Gastrocnemius medialis (tissue), 4 donors: ENCODE measurements around the gene TUBA8. TPM values are rescaled to one million over a fixed set of nuclear protein-coding genes. Genes with fewer than 3 reads are reported as not detected.

Experiments used
- ATAC-seq, 2 donors: fragments of 150-250 bp; one replicate each; pipeline ENCODE4 v1.9.1; 2016
- DNase-seq, 2 donors: peaks; one replicate each; pipeline ENCODE4 v3.0.0-alpha.2; 2019
- H3K27ac ChIP-seq, 4 donors: fragments of 200-600 bp; sonication (generic); 1 replicate in 1 of 4; 2 replicates in 3 of 4; pipeline ENCODE4 v1.5.1; 2016 to 2018; ENCODE audit warnings: mild to moderate bottlenecking in 2 of 4, moderate library complexity in 1 of 4
- H3K27me3 ChIP-seq, 3 donors: fragments of 200-600 bp; sonication (generic) in 2 of 3; 1 replicate in 1 of 3; 2 replicates in 2 of 3; pipeline versions ENCODE4 v1.5.1 to v1.6.0; 2016 to 2019; ENCODE audit warnings: mild to moderate bottlenecking in 1 of 3, moderate library complexity in 1 of 3
- H3K36me3 ChIP-seq, 2 donors: fragments of 200-600 bp; sonication (generic) in 1 of 2; one replicate each; pipeline ENCODE4 v1.5.1; 2017 to 2018
- H3K4me1 ChIP-seq, 2 donors: fragments of 200-600 bp; sonication (generic) in 1 of 2; one replicate each; pipeline ENCODE4 v1.5.1; 2016 to 2017; ENCODE audit warnings: mild to moderate bottlenecking in 2 of 2
- H3K4me3 ChIP-seq, 4 donors: fragments of 200-600 bp; sonication (generic) in 3 of 4; 1 replicate in 1 of 4; 2 replicates in 3 of 4; pipeline ENCODE4 v1.5.1; 2016 to 2019; ENCODE audit warnings: mild to moderate bottlenecking in 2 of 4
- H3K9me3 ChIP-seq, 3 donors: fragments of 200-600 bp; sonication (generic) in 2 of 3; 1 replicate in 1 of 3; 2 replicates in 2 of 3; pipeline ENCODE4 v1.5.1; 2016 to 2019
- POLR2A ChIP-seq, 2 donors: fragments of 450-650 bp; IDR thresholded peaks; one replicate each; pipeline ENCODE4 v1.6.1; 2017; ENCODE audit warnings: antibody characterized with exemption in 2 of 2, mild to moderate bottlenecking in 2 of 2, moderate library complexity in 2 of 2
- in situ Hi-C, 4 donors: fragments of 200-750 bp; cut with MboI; loops; one replicate each; pipeline versions ENCODE4 v1.15.0 to v1.8.0; 2017; ENCODE audit warnings: low sequenced_read_pairs in 4 of 4
- intact Hi-C: fragments of 100-400 bp; cut with DNase I; formaldehyde crosslinking; loops from one replicate; pipeline ENCODE4 v1.15.1; 2023; ENCODE audit warnings: low total_unique reads
- total RNA-seq, 4 donors: library from RNA; depleted of rRNA; stranded (reverse); fragments of >200 nt; gene quantifications; one replicate each; pipeline versions ENCODE4 v1.1.0 to v1.2.3, GENCODE V29; 2016
- TF ChIP-seq, protein P1 (sequence below), 5 experiments: fragments of 450-650 bp in 3 of 5; fragments of 200-600 bp in 2 of 5; sonication (generic) in 2 of 5; IDR thresholded peaks in 4 of 5; conservative IDR thresholded peaks in 1 of 5; 1 replicate in 4 of 5; 2 replicates in 1 of 5; pipeline ENCODE4 v1.5.1; 2016 to 2019; ENCODE audit warnings: antibody characterized with exemption in 5 of 5, mild to moderate bottlenecking in 3 of 5, moderate library complexity in 3 of 5

The TUBA8 gene
- total RNA-seq, 4 donors from 2014 or later: 57.8 to 114 (median 77.7) TPM

DNA sequence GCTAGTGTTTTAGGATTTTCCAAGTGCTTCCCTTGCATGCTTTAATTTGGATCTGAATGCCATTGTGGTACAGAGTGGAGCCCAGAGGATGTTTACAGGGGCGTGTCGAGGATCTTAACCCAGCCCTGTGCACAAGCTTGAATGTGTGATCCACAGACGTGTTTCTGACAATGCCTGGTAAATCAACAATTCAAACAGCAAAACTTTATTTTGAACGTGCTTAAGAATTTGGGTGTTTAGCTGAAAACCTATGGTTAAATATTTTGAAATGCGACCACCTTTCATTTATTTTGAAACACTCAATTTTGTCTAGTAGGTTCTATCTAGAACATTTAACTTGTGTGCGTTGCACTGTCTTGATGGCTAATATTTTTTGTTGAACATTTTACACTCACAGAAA lies 1.8 kb downstream of the TUBA8 start:
- no peaks in the 10 kb centered on the region for H3K9me3 ChIP-seq
- DNase-seq: no peak
- peaks cover 64 to 71% of the 10 kb centered on the region in 2 donors for H3K4me1 ChIP-seq
- no peaks in the 10 kb centered on the region for H3K27me3 ChIP-seq
- TF ChIP-seq POLR2A (IDR thresholded peaks at IDR 0.05): no peak
- TF ChIP-seq, protein P1, sequence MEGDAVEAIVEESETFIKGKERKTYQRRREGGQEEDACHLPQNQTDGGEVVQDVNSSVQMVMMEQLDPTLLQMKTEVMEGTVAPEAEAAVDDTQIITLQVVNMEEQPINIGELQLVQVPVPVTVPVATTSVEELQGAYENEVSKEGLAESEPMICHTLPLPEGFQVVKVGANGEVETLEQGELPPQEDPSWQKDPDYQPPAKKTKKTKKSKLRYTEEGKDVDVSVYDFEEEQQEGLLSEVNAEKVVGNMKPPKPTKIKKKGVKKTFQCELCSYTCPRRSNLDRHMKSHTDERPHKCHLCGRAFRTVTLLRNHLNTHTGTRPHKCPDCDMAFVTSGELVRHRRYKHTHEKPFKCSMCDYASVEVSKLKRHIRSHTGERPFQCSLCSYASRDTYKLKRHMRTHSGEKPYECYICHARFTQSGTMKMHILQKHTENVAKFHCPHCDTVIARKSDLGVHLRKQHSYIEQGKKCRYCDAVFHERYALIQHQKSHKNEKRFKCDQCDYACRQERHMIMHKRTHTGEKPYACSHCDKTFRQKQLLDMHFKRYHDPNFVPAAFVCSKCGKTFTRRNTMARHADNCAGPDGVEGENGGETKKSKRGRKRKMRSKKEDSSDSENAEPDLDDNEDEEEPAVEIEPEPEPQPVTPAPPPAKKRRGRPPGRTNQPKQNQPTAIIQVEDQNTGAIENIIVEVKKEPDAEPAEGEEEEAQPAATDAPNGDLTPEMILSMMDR (IDR thresholded peaks at IDR 0.05 in 4 of 5, conservative IDR thresholded peaks at IDR 0.05 in 1 of 5): no peak
- peak overlapping the region in 1 of 4 donors; percentile 71 for H3K4me3 ChIP-seq
- H3K27ac ChIP-seq: peak overlapping the region; percentile 87 to 97 (median 94)
- in situ Hi-C loops: no loop called here
- H3K36me3 ChIP-seq: no peaks in the 10 kb centered on the region
- ATAC-seq: no peak
- intact Hi-C loops: loop anchor here (10.0 kb wide), 2 partner anchors 738 to 1172 kb away; no protein-coding TSS in a partner anchor

DNA sequence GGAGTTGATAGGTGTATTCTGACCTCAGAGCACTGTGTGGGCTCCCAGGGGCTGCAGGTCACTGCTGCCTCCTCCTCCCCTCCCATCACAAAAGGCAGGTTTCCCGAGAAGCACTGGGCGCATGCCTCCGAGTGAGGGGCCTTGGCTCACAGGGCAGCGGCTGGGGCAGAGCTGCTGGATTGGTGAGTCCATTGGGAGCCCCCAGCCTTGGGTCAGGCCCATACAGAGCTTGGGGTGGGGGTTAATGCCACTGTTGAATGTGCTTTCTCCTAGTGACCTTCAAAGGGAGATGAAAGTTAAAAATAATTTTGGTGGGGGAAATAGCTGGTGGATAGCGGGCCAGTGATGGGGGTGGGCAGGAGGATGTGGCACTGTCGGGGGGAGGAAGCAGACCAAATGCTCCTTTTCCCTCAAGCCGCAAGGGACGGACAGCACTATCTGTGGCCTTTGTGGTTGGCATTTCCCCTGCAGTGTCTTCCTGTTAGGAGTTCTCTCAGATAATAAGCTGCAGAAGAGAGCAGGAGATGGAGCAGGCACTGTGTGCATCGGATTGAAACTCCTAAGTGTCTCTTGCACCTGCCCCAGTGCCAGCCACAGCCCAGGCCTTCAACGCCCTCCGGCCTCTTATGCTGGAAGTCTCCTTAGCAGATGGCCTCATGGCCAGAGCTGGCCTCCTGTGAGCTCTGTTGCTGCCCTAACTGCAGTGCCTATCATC lies 3.2 kb downstream of the TUBA8 start:
- DNase-seq (peak in 1 of 2 donors; percentile 35), ATAC-seq (no peak)
- intact Hi-C loops: loop anchor here (10.0 kb wide), 2 partner anchors 739 to 1171 kb away; no protein-coding TSS in a partner anchor
- in situ Hi-C loops: no loop called here
- Histone ChIP-seq H3K4me3 (peak overlapping the region in 1 of 4 donors; percentile 5), H3K36me3 (no peaks in the 10 kb centered on the region), H3K27me3 (no peaks in the 10 kb centered on the region), H3K4me1 (peaks cover 77 to 85% of the 10 kb centered on the region in 2 donors), H3K9me3 (no peaks in the 10 kb centered on the region), H3K27ac (peak overlapping the region; percentile 87 to 97 (median 94))
- TF ChIP-seq POLR2A (IDR thresholded peaks at IDR 0.05): no peak
- TF ChIP-seq, protein P1 (IDR thresholded peaks at IDR 0.05 in 4 of 5, conservative IDR thresholded peaks at IDR 0.05 in 1 of 5): no peak

DNA sequence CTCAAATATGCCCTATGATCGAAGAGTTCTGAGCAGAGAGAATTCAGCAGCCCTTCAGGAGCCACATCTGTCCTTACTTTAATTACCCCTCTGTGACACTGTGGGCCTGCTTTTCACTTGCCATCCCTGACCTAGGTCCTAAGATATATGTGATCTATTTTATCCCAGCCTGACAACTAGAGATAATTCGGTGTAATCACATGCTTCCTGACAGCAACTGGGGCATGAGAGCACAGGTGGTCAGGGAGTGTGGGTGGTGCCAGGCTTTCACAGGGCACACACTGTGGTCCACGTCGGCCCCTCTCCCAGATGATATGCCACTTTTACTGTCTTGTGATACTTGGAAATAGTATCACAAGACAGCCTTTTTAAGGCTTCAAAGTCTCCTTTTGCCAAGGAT lies 3.9 kb downstream of the TUBA8 start:
- Histone ChIP-seq H3K4me1 (peaks cover 82 to 91% of the 10 kb centered on the region in 2 donors), H3K36me3 (no peaks in the 10 kb centered on the region), H3K4me3 (no peak overlapping the region), H3K9me3 (no peaks in the 10 kb centered on the region), H3K27ac (peak overlapping the region; percentile 87 to 97 (median 94)), H3K27me3 (no peaks in the 10 kb centered on the region)
- intact Hi-C loops: loop anchor here (10.0 kb wide), 2 partner anchors 740 to 1170 kb away; no protein-coding TSS in a partner anchor
- DNase-seq (peak; percentile 41 to 74), ATAC-seq (peak; percentile 6 to 20)
- in situ Hi-C loops: no loop called here
- peak; percentile 55 to 66 for TF ChIP-seq POLR2A (IDR thresholded peaks at IDR 0.05)
- TF ChIP-seq, protein P1 (IDR thresholded peaks at IDR 0.05 in 4 of 5, conservative IDR thresholded peaks at IDR 0.05 in 1 of 5): no peak

DNA sequence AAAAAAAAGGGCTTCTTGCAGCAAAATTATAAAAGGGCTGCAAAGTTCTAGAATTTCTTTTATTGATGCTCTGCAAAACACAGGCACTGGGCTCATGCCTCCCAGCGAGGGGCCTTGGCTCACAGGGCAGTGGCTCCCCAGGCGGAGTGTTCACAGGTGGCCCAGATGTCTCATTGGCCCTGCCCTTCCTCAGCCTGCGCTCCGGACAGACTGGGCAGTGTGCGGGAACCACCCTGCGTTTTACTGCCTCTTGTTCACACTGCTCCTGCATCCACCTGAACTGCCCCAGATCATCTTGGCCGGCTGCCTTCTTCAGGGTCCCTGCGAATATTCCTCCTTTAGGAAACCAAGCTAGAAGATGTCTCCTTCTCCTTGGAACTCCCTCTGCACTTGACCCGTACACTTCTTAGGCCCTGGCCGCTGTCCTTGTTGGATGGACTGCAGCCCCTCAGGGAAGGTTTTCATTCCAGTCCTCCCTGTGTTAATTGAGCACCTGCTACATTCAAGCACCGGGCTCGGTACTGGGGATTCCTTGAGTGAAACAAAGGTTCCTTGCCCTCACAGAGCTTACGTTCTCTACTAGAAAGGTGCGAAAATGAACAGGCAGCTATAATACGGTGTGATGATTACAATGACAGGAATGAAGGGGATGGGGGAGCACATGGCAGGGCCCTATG lies 4.5 kb downstream of the TUBA8 start:
- no peak for ATAC-seq
- intact Hi-C loops: loop anchor here (10.0 kb wide), 2 partner anchors 740 to 1170 kb away; no protein-coding TSS in a partner anchor
- TF ChIP-seq POLR2A (IDR thresholded peaks at IDR 0.05): no peak
- TF ChIP-seq, protein P1 (IDR thresholded peaks at IDR 0.05 in 4 of 5, conservative IDR thresholded peaks at IDR 0.05 in 1 of 5): no peak
- Histone ChIP-seq H3K4me3 (no peak overlapping the region), H3K27me3 (no peaks in the 10 kb centered on the region), H3K36me3 (no peaks in the 10 kb centered on the region), H3K27ac (peak overlapping the region; percentile 87 to 97 (median 94)), H3K9me3 (no peaks in the 10 kb centered on the region), H3K4me1 (peaks cover 83 to 91% of the 10 kb centered on the region in 2 donors)
- in situ Hi-C loops: no loop called here
- peak in 1 of 2 donors; percentile 57 for DNase-seq
